H1 (cell line): ENCODE measurements around the gene SOHLH2. TPM values are rescaled to one million over a fixed set of nuclear protein-coding genes. Genes with fewer than 3 reads are reported as not detected.

ENCODE experiments used
- CTCF ChIA-PET: fragments of 300-600 bp; sonication (Branson Sonifier 250); formaldehyde crosslinking; loops from one replicate; lab custom pipeline; 2021; ENCODE audit not compliant: partially characterized antibody; lab: Charles Lee
- POLR2A ChIA-PET: fragments of 300-600 bp; sonication (Branson Sonifier 250); formaldehyde crosslinking; loops from one replicate; lab custom pipeline; 2021; ENCODE audit warnings: inconsistent platforms; ENCODE audit not compliant: partially characterized antibody; lab: Charles Lee
- DNase-seq, 2 experiments: peaks; one replicate each; pipeline versions ENCODE4 v3.0.0 to v3.0.0-alpha.2; 2010 to 2022; ENCODE audit warnings: low spot score in 2 of 2, low read depth in 1 of 2, mixed read lengths in 1 of 2
- FAIRE-seq: peaks from 2 replicates; lab custom pipeline; 2011; peaks lifted over from hg19 to GRCh38; lab: Jason Lieb, UNC
- H2AFZ ChIP-seq: 2 replicates; pipeline ENCODE4 v1.8.1; 2012; ENCODE audit warnings: low read length, inconsistent platforms
- H2AK5ac ChIP-seq: 2 replicates; pipeline ENCODE4 v1.6.1; 2013; ENCODE audit warnings: low read depth, low read length
- H2BK120ac ChIP-seq: replicated peaks from 2 replicates; pipeline ENCODE3; 2013; ENCODE audit warnings: low read depth, low read length, inconsistent platforms
- H2BK12ac ChIP-seq: 2 replicates; pipeline ENCODE4 v1.6.1; 2013; ENCODE audit warnings: low read depth, low read length
- H2BK15ac ChIP-seq: 2 replicates; pipeline ENCODE4 v1.6.1; 2013; ENCODE audit warnings: low read length
- H2BK20ac ChIP-seq: 2 replicates; pipeline ENCODE4 v1.6.1; 2013; ENCODE audit warnings: low read length
- H2BK5ac ChIP-seq: 2 replicates; pipeline ENCODE4 v1.6.1; 2013; ENCODE audit warnings: low read depth, low read length
- H3K14ac ChIP-seq: 2 replicates; pipeline ENCODE4 v1.6.1; 2013; ENCODE audit warnings: inconsistent platforms; ENCODE audit not compliant: insufficient read length
- H3K18ac ChIP-seq: 2 replicates; pipeline ENCODE4 v1.6.1; 2013; ENCODE audit warnings: low read length; ENCODE audit errors: extremely low read depth
- H3K23ac ChIP-seq: 2 replicates; pipeline ENCODE4 v1.6.1; 2013; ENCODE audit warnings: inconsistent platforms; ENCODE audit not compliant: insufficient read length
- H3K23me2 ChIP-seq: 2 replicates; pipeline ENCODE4 v1.6.1; 2013; ENCODE audit warnings: low read depth, low read length
- H3K27ac ChIP-seq: 2 replicates; pipeline ENCODE4 v1.6.1; 2011; ENCODE audit warnings: low read depth, low read length, inconsistent platforms
- H3K27me3 ChIP-seq, 4 experiments: replicated peaks in 1 of 4; 1 replicate in 1 of 4; 2 replicates in 3 of 4; pipeline versions ENCODE4 v1.6.1 to v1.8.1; 2011 to 2013; ENCODE audit warnings: low read length in 3 of 4, mild to moderate bottlenecking in 3 of 4, inconsistent platforms in 2 of 4, mixed read lengths in 2 of 4, moderate library complexity in 1 of 4; ENCODE audit not compliant: control insufficient read depth in 3 of 4, insufficient read depth in 3 of 4; ENCODE audit errors: extremely low read depth in 1 of 4
- H3K36me3 ChIP-seq, 4 experiments: 2 replicates each; pipeline versions ENCODE4 v1.6.1 to v1.8.1; 2011 to 2013; ENCODE audit warnings: mild to moderate bottlenecking in 4 of 4, low read length in 3 of 4, moderate library complexity in 2 of 4, control low read depth in 1 of 4, inconsistent platforms in 1 of 4; ENCODE audit not compliant: insufficient read depth in 4 of 4, control insufficient read depth in 2 of 4
- H3K4ac ChIP-seq: replicated peaks from 2 replicates; pipeline ENCODE3; 2013; ENCODE audit warnings: low read length, low read depth, mixed read lengths, inconsistent platforms; ENCODE audit not compliant: insufficient read length
- H3K4me1 ChIP-seq, 4 experiments: replicated peaks in 1 of 4; 1 replicate in 1 of 4; 2 replicates in 3 of 4; pipeline versions ENCODE4 v1.6.1 to v1.8.1; 2011 to 2013; ENCODE audit warnings: low read length in 3 of 4, inconsistent platforms in 2 of 4, mixed read lengths in 1 of 4; ENCODE audit not compliant: insufficient read depth in 4 of 4, control insufficient read depth in 3 of 4
- H3K4me2 ChIP-seq, 2 experiments: 2 replicates each; pipeline versions ENCODE4 v1.6.1 to v1.8.1; 2011 to 2013; ENCODE audit warnings: low read depth in 2 of 2, low read length in 2 of 2, control low read depth in 1 of 2, inconsistent platforms in 1 of 2, mild to moderate bottlenecking in 1 of 2; ENCODE audit not compliant: insufficient read depth in 1 of 2
- H3K4me3 ChIP-seq, 4 experiments: fragments of 200-600, 300-600 bp in 1 of 4; sonication (generic), shearing (Covaris generic), sonication (Bioruptor Twin) in 1 of 4; 2 replicates each; pipeline versions ENCODE4 v1.5.1 to v1.8.1; 2011 to 2016; ENCODE audit warnings: low read length in 4 of 4, low read depth in 3 of 4, control low read depth in 2 of 4, inconsistent platforms in 2 of 4, mild to moderate bottlenecking in 2 of 4, mixed read lengths in 1 of 4, moderate library complexity in 1 of 4; ENCODE audit not compliant: insufficient read depth in 2 of 4; ENCODE audit errors: extremely low read depth in 1 of 4
- H3K56ac ChIP-seq: replicated peaks from 2 replicates; pipeline ENCODE3; 2013; ENCODE audit warnings: low read depth, mild to moderate bottlenecking, mixed read lengths, low read length, inconsistent platforms; ENCODE audit not compliant: insufficient read length
- H3K79me1 ChIP-seq: 2 replicates; pipeline ENCODE4 v1.6.1; 2013; ENCODE audit warnings: low read depth, low read length, control low read depth
- H3K79me2 ChIP-seq, 2 experiments: 2 replicates each; pipeline versions ENCODE4 v1.6.1 to v1.8.1; 2012 to 2013; ENCODE audit warnings: low read length in 2 of 2, mild to moderate bottlenecking in 2 of 2, inconsistent platforms in 1 of 2; ENCODE audit not compliant: insufficient read depth in 2 of 2, control insufficient read depth in 1 of 2
- H3K9ac ChIP-seq, 4 experiments: replicated peaks in 1 of 4; 1 replicate in 1 of 4; 2 replicates in 3 of 4; pipeline versions ENCODE4 v1.6.1 to v1.8.1; 2011 to 2013; ENCODE audit warnings: low read depth in 3 of 4, low read length in 3 of 4, control low read depth in 2 of 4, mild to moderate bottlenecking in 2 of 4, moderate library complexity in 2 of 4, inconsistent platforms in 1 of 4; ENCODE audit errors: extremely low read depth in 1 of 4
- H3K9me3 ChIP-seq, 2 experiments: 2 replicates each; pipeline versions ENCODE4 v1.6.1 to v1.8.1; 2012 to 2013; ENCODE audit warnings: mild to moderate bottlenecking in 2 of 2, moderate library complexity in 2 of 2, control low read depth in 1 of 2, inconsistent platforms in 1 of 2, low read depth in 1 of 2, low read length in 1 of 2, mixed read lengths in 1 of 2; ENCODE audit not compliant: insufficient read depth in 2 of 2
- H4K20me1 ChIP-seq, 2 experiments: replicated peaks in 1 of 2; 2 replicates each; pipeline versions ENCODE3 to v1.8.1; 2011 to 2013; ENCODE audit warnings: inconsistent platforms in 2 of 2, low read length in 2 of 2, mild to moderate bottlenecking in 1 of 2; ENCODE audit not compliant: insufficient read depth in 2 of 2, control insufficient read depth in 1 of 2
- H4K5ac ChIP-seq: 2 replicates; pipeline ENCODE4 v1.6.1; 2013; ENCODE audit warnings: low read length, low read depth, mixed read lengths, inconsistent platforms; ENCODE audit not compliant: insufficient read length
- H4K8ac ChIP-seq: 2 replicates; pipeline ENCODE4 v1.8.0; 2013; ENCODE audit warnings: mild to moderate bottlenecking, moderate library complexity, low read length, inconsistent platforms; ENCODE audit not compliant: insufficient read depth; ENCODE audit errors: extremely low read depth
- H4K91ac ChIP-seq: replicated peaks from 2 replicates; pipeline ENCODE3; 2013; ENCODE audit warnings: low read length, mixed read lengths, inconsistent platforms; ENCODE audit not compliant: insufficient read length
- BCL11A ChIP-seq, 2 experiments: IDR thresholded peaks; one replicate each; pipeline ENCODE4 v1.6.1; 2011; ENCODE audit warnings: low read depth in 2 of 2, low read length in 2 of 2, mild to moderate bottlenecking in 2 of 2
- CEBPB ChIP-seq: IDR thresholded peaks from 2 replicates; pipeline ENCODE4 v1.6.1; 2012; ENCODE audit warnings: low read depth, low read length
- FOSL1 ChIP-seq: IDR thresholded peaks from 2 replicates; pipeline ENCODE4 v1.6.1; 2011; ENCODE audit warnings: mild to moderate bottlenecking, low read depth, low read length, moderate library complexity; ENCODE audit not compliant: insufficient read depth
- JUND ChIP-seq: IDR thresholded peaks from 2 replicates; pipeline ENCODE4 v1.6.1; 2011; ENCODE audit warnings: mild to moderate bottlenecking, improper control_type of control experiment, low read length
- MAFK ChIP-seq: IDR thresholded peaks from 2 replicates; pipeline ENCODE4 v1.6.1; 2012; ENCODE audit warnings: low read depth, mild to moderate bottlenecking, improper control_type of control experiment, low read length
- NRF1 ChIP-seq: IDR thresholded peaks from 2 replicates; pipeline ENCODE4 v1.6.1; 2011; ENCODE audit warnings: mild to moderate bottlenecking, low read depth, low read length, improper control_type of control experiment
- RNF2 ChIP-seq: fragments of 200-900, 300-1000 bp; sonication (generic); IDR thresholded peaks from 2 replicates; pipeline ENCODE4 v1.7.1; 2016; ENCODE audit warnings: borderline replicate concordance, low read depth, mild to moderate bottlenecking, antibody characterized with exemption, low read length; ENCODE audit not compliant: poor library complexity, severe bottlenecking; ENCODE audit errors: missing control alignments
- SIX5 ChIP-seq: IDR thresholded peaks from 2 replicates; pipeline ENCODE4 v1.6.1; 2011; ENCODE audit warnings: mild to moderate bottlenecking, low read depth, low read length
- SP2 ChIP-seq: IDR thresholded peaks from 2 replicates; pipeline ENCODE4 v1.6.1; 2012; ENCODE audit warnings: mild to moderate bottlenecking, low read length, inconsistent platforms
- TAF1 ChIP-seq: IDR thresholded peaks from 2 replicates; pipeline ENCODE4 v1.6.1; 2011; ENCODE audit warnings: mild to moderate bottlenecking, low read depth, low read length
- WGBS, 2 experiments: shearing (Covaris generic) in 1 of 2; methylation state at CpG; one replicate each; pipeline versions ENCODE4 v1.1.6 to v1.1.7; 2013 to 2015; ENCODE audit warnings: low lambda C conversion rate in 2 of 2, mixed read lengths in 2 of 2, inconsistent platforms in 1 of 2, low coverage in 1 of 2, missing lambda C conversion rate in 1 of 2; ENCODE audit not compliant: insufficient replicate concordance in 2 of 2, insufficient coverage in 1 of 2, insufficient read length in 1 of 2; ENCODE audit errors: extremely low coverage in 1 of 2, missing lambda C conversion rate in 1 of 2; 5-methylcytosine and 5-hydroxymethylcytosine counted together
- polyA plus RNA-seq, 7 experiments: library from polyadenylated mRNA; depleted of rRNA in 3 of 7; stranded (reverse) in 5 of 7; unstranded in 2 of 7; fragments of >200 nt in 5 of 7; fragments of 200-250 nt in 2 of 7; gene quantifications; 1 replicate in 5 of 7; 2 replicates in 1 of 7; 4 replicates in 1 of 7; pipeline versions ENCODE4 v1.2.1 to v1.2.3, GENCODE V29; 2011 to 2013; ENCODE audit warnings: missing spikeins in 2 of 7, mixed read lengths in 2 of 7
- total RNA-seq: library from RNA; stranded (reverse); fragmentation: NEBNext Ultra II Directional; extraction: Animal tissue kit (Norgen Biotek cat#: 25700); gene quantifications from 2 replicates; pipeline ENCODE4 v1.2.1, GENCODE V29; 2021
- TF ChIP-seq, protein P1 (sequence below): IDR thresholded peaks from 2 replicates; pipeline ENCODE4 v1.6.1; 2012; ENCODE audit warnings: inconsistent platforms
- TF ChIP-seq, protein P2 (sequence below): IDR thresholded peaks from 2 replicates; pipeline ENCODE4 v1.6.1; 2012; ENCODE audit warnings: low read length, inconsistent platforms

Gene SOHLH2
- total and polyA plus RNA-seq, 2 of the 8 experiments (the other 6 are each of a cell fraction or from before 2014, with no cell fraction given), result 6.8 to 10.3 TPM

DNA sequence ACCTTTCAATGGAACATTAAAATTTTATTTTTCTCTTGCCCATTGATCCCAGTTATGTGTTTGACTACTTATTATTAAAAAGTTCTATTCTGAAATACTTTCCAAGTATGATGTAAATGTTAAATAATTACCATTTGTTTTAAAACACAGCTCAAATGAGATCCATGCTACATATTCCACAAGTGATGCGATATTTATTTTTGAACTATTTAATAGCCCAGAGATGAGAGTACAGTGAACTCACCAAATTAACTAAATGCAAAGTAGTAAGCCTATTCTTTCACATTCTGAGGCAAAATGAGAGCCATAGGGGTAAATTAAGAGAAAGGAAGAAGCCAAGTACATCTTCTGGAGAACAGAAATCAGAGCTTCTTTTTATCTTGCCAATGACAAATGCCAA, 82.0 kb downstream of the SOHLH2 start:
- Histone ChIP-seq H4K8ac (no peak overlapping the region), H3K4me1 (peaks cover 0 to 11% (median 6%) of the 10 kb centered on the region in 4 experiments; a peak in 6 of 7 replicates), H3K23me2 (peaks cover 12% of the 10 kb centered on the region), H4K20me1 (peaks cover 0 to 2% of the 10 kb centered on the region in 2 experiments), H3K4me2 (no peak overlapping the region; a peak in 1 of 4 replicates), H3K79me2 (no peaks in the 10 kb centered on the region), H3K56ac (no peak overlapping the region), H2BK20ac (no peak overlapping the region), H2AFZ (no peak overlapping the region), H3K4me3 (no peak overlapping the region), H3K4ac (no peak overlapping the region), H4K91ac (no peak overlapping the region), H2BK12ac (no peak overlapping the region), H2BK5ac (no peak overlapping the region), H3K79me1 (no peaks in the 10 kb centered on the region), H3K36me3 (no peaks in the 10 kb centered on the region), H2BK120ac (no peak overlapping the region), H3K14ac (no peak overlapping the region), H4K5ac (no peak overlapping the region), H3K23ac (no peak overlapping the region), H2BK15ac (no peak overlapping the region), H3K27me3 (peaks cover 8 to 28% (median 25%) of the 10 kb centered on the region in 4 experiments), H3K9me3 (no peaks in the 10 kb centered on the region), H3K27ac (no peak overlapping the region), H3K18ac (no peak overlapping the region), H2AK5ac (no peak overlapping the region), H3K9ac (no peak overlapping the region)
- no peak for DNase-seq
- ChIA-PET CTCF (interaction anchor here (0.6 to 1.7 kb wide), 5 partner anchors 19 to 715 kb away, joined by 3 to 5 read pairs (median 4); no protein-coding TSS in a partner anchor), POLR2A (interaction anchor here (1.0 kb wide), 1 partner anchor 26 kb away, joined by 3 read pairs; no protein-coding TSS in a partner anchor)
- WGBS, 2 experiments, result 100% methylated on average over 1 of the region's 1 CpG; no CpG with 5 or more reads in 1 of the 2 experiments
- no peak for FAIRE-seq
- TF ChIP-seq, protein P1, sequence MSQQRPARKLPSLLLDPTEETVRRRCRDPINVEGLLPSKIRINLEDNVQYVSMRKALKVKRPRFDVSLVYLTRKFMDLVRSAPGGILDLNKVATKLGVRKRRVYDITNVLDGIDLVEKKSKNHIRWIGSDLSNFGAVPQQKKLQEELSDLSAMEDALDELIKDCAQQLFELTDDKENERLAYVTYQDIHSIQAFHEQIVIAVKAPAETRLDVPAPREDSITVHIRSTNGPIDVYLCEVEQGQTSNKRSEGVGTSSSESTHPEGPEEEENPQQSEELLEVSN, result no peak
- TF ChIP-seq SP2 (no peak), MAFK (no peak), RNF2 (no peak), TAF1 (no peak), NRF1 (no peak), BCL11A (IDR thresholded peaks at IDR 0.05; ENCODE audit: low read depth in 2 of 2, low read length in 2 of 2) (no peak), SIX5 (no peak), FOSL1 (no peak), CEBPB (no peak), JUND (no peak)
- TF ChIP-seq, protein P2, sequence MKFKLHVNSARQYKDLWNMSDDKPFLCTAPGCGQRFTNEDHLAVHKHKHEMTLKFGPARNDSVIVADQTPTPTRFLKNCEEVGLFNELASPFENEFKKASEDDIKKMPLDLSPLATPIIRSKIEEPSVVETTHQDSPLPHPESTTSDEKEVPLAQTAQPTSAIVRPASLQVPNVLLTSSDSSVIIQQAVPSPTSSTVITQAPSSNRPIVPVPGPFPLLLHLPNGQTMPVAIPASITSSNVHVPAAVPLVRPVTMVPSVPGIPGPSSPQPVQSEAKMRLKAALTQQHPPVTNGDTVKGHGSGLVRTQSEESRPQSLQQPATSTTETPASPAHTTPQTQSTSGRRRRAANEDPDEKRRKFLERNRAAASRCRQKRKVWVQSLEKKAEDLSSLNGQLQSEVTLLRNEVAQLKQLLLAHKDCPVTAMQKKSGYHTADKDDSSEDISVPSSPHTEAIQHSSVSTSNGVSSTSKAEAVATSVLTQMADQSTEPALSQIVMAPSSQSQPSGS, result no peak
